GM19238 (cell line): ENCODE measurements around the gene PARP9.
A peak's percentile ranks its signal among the peaks of the same experiment; 100 is the strongest.

Experiments used
- DNase-seq: peaks from one replicate; pipeline ENCODE4 v3.0.0; 2011; ENCODE audit warnings: low spot score; ENCODE audit not compliant: insufficient read length

Gene PARP9

GRCh38 chr3:122564155-122564912 is at the start of gene PARP9, which contains the start of gene DTX3L:
PARP9 (minus strand) TSS chr3:122564300; CDS start chr3:122559620, 4,680 bp downstream.
DTX3L (plus strand) TSS chr3:122564338; CDS start chr3:122564427, 89 bp downstream.
- peak; percentile 63 for DNase-seq

GRCh38 chr3:122612696-122613095 is 48.6 kb upstream of the PARP9 start:
- DNase-seq: no peak

GRCh38 chr3:122609798-122610559 is 45.9 kb upstream of the PARP9 start:
- DNase-seq: peak; percentile 39

- DNase-seq: no peak
These were observed 44.8 kb upstream of the PARP9 start for GRCh38 chr3:122608916-122609315.

GRCh38 chr3:122606330-122606729 is 42.2 kb upstream of the PARP9 start:
- DNase-seq: no peak

- DNase-seq: no peak
These were observed 39.0 kb upstream of the PARP9 start for GRCh38 chr3:122603056-122603455.

GRCh38 chr3:122602011-122602710 is 38.1 kb upstream of the PARP9 start:
- DNase-seq: no peak

- no peak for DNase-seq
These were observed 34.5 kb upstream of the PARP9 start for GRCh38 chr3:122598556-122598955.

GRCh38 chr3:122598151-122598550 is 34.1 kb upstream of the PARP9 start:
- no peak for DNase-seq

GRCh38 chr3:122594025-122594424 is 29.9 kb upstream of the PARP9 start:
- DNase-seq: no peak

- DNase-seq: no peak
These were observed 26.5 kb upstream of the PARP9 start for GRCh38 chr3:122590610-122591009.

GRCh38 chr3:122589297-122589696 is 25.2 kb upstream of the PARP9 start:
- no peak for DNase-seq

- DNase-seq: no peak
These were observed 23.5 kb upstream of the PARP9 start for GRCh38 chr3:122587572-122587971.

GRCh38 chr3:122586773-122587485 is 22.8 kb upstream of the PARP9 start:
- no peak for DNase-seq

GRCh38 chr3:122586098-122586497 is 22.0 kb upstream of the PARP9 start:
- DNase-seq: no peak

- DNase-seq: no peak
These were observed 18.3 kb upstream of the PARP9 start for GRCh38 chr3:122582390-122582789.

- no peak for DNase-seq
These were observed 17.5 kb upstream of the PARP9 start for GRCh38 chr3:122581622-122582021.

GRCh38 chr3:122580470-122580869 is 16.4 kb upstream of the PARP9 start:
- DNase-seq: no peak

- no peak for DNase-seq
These were observed 14.1 kb upstream of the PARP9 start for GRCh38 chr3:122578069-122578740.

GRCh38 chr3:122577409-122578031 is 13.4 kb upstream of the PARP9 start, which contains the start of gene PARP15:
PARP15 (plus strand) TSS chr3:122577650; CDS start chr3:122577668, 18 bp downstream.
- no peak for DNase-seq
